ENCODE measurements around the gene MOB3B.

MOB3B gene

DNA sequence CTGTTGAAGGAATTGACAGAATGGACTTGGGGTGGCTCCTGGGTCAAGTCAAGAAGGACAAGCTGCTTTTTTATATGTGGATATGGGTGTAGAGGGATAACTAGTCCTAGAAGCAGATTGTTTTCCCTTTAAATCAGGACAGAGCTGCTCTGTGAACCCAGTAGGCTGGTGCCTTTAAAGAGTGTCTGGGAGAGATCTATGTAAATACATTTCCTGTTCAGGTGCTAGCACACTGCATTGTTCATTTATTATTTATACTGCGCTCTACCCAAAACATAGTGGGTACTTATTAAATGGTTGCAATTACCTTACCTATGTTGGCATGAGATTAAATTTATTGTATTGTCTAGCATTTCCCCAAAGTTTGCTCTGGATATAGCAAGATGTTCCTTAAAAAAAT is 146.1 kb downstream of the MOB3B start:
- H3K4me3 Mint-ChIP-seq: no peak overlapping the region

DNA sequence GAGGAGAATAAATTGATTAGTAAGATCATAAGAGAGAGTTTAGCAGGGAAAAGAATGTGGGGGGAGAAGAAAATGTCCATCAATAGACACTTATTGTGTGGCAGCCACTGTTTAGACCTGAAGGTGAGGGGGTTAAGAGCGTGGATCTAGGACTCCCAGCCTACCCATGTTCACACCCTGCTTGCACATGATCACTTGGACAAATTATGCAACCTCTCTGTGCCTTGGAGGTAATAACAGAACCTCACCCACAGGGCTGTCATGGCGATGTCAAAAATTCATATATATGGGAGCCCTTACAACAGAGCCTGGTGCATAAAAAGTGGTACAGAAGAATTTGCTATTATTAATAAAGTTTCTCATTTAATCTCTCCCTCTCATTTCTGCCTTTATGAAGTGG is 146.6 kb downstream of the MOB3B start:
- H3K27ac Mint-ChIP-seq: no peak overlapping the region

More for the DNA sequence above, 146.1 kb downstream of the MOB3B start:
- Mint-ChIP-seq H3K9me3 (no peaks in the 10 kb centered on the region), H3K27ac (no peak overlapping the region), H3K27me3 (no peaks in the 10 kb centered on the region), H3K36me3 (ENCODE audit: low read depth) (no peaks in the 10 kb centered on the region), H3K4me1 (ENCODE audit: low read depth) (peaks cover 27% of the 10 kb centered on the region)

DNA sequence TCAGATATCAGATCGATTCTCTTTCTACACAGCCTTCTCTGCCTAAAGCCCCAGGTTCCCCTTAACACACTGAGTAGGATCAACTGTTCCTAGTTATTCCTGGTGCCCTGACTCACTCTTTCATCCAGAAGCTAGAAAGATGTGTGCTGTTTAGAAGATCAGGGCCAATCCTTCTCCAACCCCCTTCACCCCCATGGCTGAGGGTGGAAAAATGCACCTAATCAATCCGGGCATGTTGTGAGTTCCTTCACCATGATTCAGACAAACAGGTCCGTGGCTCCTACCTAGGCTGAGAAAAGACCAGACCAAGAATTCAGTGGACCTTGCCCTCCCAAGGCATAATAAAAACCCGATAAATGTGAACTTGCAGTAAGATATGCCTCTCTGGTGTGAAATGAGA is 147.3 kb downstream of the MOB3B start:
- Mint-ChIP-seq H3K9me3 (no peaks in the 10 kb centered on the region), H3K4me1 (ENCODE audit: low read depth) (peaks cover 36% of the 10 kb centered on the region), H3K36me3 (ENCODE audit: low read depth) (no peaks in the 10 kb centered on the region), H3K27me3 (no peaks in the 10 kb centered on the region), H3K27ac (no peak overlapping the region), H3K4me3 (no peak overlapping the region)

More for the DNA sequence above, 146.6 kb downstream of the MOB3B start:
- Mint-ChIP-seq H3K4me3 (no peak overlapping the region), H3K27me3 (no peaks in the 10 kb centered on the region), H3K4me1 (ENCODE audit: low read depth) (peaks cover 32% of the 10 kb centered on the region), H3K36me3 (ENCODE audit: low read depth) (no peaks in the 10 kb centered on the region), H3K9me3 (no peaks in the 10 kb centered on the region)

DNA sequence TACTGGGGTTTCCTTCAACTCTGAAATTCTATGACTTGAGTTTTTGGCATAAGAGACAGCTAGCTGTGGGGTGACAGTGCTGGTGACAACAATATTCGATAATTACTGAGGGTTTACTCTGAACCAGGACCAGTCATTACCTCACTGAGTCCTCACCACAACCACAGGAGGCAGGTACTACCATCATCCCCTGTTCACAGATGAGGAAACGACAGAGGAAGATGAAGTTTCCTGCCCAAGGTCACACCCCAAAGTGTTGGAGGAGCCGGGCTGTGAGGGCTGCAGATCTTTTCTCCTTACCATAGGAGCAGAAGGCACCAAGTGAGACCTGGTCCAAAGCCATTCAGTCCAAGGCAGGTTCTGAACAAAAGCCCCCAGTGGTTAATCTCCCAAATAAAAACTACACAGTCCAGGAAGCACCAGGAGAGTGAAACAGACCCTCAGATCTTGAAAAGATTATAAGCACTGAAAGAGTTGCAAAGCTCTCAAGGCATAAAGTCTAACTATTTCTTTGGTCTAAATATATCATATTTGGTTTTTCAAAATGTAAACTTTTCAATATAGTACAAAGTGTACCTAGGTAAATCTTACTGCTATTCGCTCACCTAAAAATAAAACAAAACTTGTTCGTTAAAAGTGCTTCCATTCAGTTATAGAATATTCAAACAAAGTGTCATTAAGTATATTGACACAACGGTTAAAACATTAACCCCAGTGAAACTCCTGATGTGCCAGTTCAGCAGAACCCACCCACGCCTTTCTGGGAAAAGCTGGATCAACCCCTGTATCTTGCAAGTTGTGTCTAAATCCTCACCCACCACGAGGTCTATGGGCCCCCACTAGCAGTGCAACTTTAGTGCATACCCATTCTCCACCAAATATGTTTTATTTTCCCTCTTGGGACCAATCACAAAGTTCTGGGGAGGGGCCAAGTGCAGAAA is 150.0 kb downstream of the MOB3B start:
- Mint-ChIP-seq H3K4me3 (no peak overlapping the region), H3K27ac (no peak overlapping the region), H3K9me3 (no peaks in the 10 kb centered on the region), H3K4me1 (ENCODE audit: low read depth) (peaks cover 34% of the 10 kb centered on the region), H3K36me3 (ENCODE audit: low read depth) (no peaks in the 10 kb centered on the region), H3K27me3 (no peaks in the 10 kb centered on the region)

DNA sequence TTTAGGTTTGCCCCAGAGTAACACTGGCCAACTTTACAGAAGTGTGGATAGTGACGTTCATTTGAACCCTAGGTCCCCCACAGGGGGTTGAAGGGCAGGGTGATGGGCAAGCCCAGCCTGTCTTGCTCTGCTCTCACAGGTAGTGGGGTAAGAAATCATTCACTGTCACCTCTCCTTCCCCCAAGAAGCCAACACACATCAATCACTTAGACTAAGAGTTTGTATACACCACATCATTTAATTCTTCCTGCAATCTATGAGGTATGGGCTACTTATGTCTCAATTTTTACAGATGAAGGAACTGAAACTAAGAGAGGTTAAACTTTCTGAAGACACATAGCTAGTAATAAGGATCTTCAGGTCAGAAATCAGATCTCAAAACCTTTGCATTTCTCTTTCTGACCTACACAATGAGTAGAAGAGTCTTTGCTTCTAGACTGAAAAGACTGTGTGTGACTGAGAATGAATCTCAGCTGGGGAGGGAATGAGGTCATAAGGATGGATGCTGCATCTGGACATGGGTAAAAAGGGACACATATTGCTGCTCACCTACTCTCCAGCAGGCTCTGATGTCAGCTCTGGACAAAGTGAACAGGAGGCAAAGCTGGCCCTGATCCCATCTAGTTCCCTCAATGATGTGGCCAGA is 151.7 kb downstream of the MOB3B start:
- Mint-ChIP-seq H3K4me3 (no peak overlapping the region), H3K9me3 (no peaks in the 10 kb centered on the region), H3K36me3 (ENCODE audit: low read depth) (no peaks in the 10 kb centered on the region), H3K27me3 (no peaks in the 10 kb centered on the region), H3K4me1 (ENCODE audit: low read depth) (peaks cover 30% of the 10 kb centered on the region), H3K27ac (no peak overlapping the region)

DNA sequence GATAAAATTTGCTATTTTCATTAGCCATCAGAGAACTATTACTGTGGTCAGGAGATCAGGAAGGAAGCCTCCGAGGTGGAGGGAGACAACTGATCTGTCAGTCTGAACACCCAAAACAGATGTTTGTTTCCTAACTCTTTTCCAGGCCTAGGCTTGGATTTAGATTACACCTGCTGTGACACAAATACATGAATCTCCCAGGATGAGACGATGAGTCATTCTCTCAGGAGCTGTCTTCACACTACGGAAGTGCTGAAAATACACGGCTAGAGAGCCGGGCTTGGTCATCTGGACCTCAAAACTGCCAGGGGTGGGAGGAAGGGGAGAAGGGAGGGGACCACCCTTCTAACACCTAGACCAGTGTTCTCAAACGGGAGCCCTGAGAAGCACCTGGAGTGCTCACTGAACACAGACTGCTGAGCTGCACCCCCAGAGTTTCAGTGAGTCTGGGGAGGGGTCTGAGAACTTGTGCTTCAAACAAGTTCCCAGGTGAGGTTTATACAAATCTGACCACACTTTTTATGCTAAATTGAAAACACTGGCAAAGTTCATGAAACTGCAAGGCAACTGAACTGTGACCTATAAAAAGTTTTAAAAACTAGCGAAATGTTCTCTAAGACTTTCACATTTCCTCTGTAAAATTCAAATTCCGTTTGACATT is 152.3 kb downstream of the MOB3B start:
- H3K27me3 Mint-ChIP-seq: no peaks in the 10 kb centered on the region
- H3K4me1 Mint-ChIP-seq (ENCODE audit: low read depth): peaks cover 30% of the 10 kb centered on the region
- no peak overlapping the region for H3K27ac Mint-ChIP-seq
- H3K36me3 Mint-ChIP-seq (ENCODE audit: low read depth): no peaks in the 10 kb centered on the region
- H3K9me3 Mint-ChIP-seq: no peaks in the 10 kb centered on the region
- no peak overlapping the region for H3K4me3 Mint-ChIP-seq

DNA sequence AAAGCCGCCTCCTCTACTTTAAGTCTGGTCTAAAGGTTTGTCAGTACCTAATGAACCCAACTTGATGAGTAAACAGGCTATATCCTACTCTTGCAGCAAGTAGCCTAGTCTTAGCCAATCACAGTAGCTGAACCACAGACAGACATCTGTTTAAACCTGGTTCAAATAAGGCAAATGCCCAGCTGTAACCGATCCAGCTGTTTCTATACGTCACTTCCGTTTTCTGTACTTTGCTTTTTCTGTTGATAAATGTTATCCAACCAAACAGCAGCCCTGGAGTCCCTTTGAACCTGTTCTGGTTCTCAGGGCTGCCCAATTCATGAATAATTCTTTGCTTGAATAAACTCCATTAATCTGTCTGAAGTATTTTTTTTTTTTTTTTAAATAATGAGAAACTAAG is 155.8 kb downstream of the MOB3B start:
- H3K27ac Mint-ChIP-seq: no peak overlapping the region
- H3K4me3 Mint-ChIP-seq: no peak overlapping the region
- H3K9me3 Mint-ChIP-seq: no peaks in the 10 kb centered on the region
- H3K36me3 Mint-ChIP-seq (ENCODE audit: low read depth): no peaks in the 10 kb centered on the region
- H3K4me1 Mint-ChIP-seq (ENCODE audit: low read depth): peaks cover 28% of the 10 kb centered on the region
- no peaks in the 10 kb centered on the region for H3K27me3 Mint-ChIP-seq

DNA sequence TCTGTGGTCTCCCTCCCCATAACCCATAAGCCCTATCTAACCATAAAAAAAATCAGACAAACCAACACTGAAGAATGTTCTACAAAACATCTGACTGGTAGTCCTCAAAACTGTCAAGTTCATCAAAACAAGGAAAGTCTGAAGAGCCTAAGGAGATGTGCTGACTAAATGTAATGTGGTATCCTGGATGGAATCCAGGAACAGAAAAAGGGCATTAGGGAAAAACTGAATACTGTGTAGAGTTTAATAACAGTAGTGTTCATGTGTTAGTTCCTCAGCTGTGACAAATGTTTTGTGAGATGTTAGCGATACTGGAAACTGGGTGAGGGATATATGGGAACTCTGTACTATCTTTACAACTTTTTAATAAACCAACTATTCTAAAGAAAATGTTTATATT is 157.0 kb downstream of the MOB3B start:
- peaks cover 26% of the 10 kb centered on the region for H3K4me1 Mint-ChIP-seq (ENCODE audit: low read depth)
- H3K36me3 Mint-ChIP-seq (ENCODE audit: low read depth): no peaks in the 10 kb centered on the region

DNA sequence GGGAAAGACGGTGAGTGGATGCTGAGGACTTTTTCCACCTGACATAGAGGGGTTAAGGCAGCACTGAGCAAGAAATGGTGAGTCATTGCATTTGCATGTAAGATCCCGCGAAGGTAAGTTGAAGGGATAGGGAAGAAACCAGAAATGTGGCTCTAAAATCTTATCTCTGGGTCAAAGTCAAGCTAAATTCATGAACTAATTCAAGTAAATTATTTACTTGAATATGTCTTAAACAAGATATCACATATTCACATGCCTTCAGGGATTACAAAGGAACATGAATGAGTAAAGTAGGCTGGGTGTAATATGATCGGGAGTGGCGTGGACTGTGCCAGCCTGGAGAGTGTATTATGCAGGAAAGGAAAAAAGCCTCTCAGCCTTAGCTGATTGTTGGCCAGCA is 158.2 kb downstream of the MOB3B start:
- Mint-ChIP-seq H3K27ac (no peak overlapping the region), H3K36me3 (ENCODE audit: low read depth) (no peaks in the 10 kb centered on the region), H3K4me3 (no peak overlapping the region), H3K4me1 (ENCODE audit: low read depth) (peaks cover 34% of the 10 kb centered on the region), H3K9me3 (no peaks in the 10 kb centered on the region), H3K27me3 (peaks cover 6% of the 10 kb centered on the region)

More for the DNA sequence above, 157.0 kb downstream of the MOB3B start:
- Mint-ChIP-seq H3K4me3 (no peak overlapping the region), H3K27ac (no peak overlapping the region), H3K27me3 (peaks cover 6% of the 10 kb centered on the region), H3K9me3 (no peaks in the 10 kb centered on the region)

DNA sequence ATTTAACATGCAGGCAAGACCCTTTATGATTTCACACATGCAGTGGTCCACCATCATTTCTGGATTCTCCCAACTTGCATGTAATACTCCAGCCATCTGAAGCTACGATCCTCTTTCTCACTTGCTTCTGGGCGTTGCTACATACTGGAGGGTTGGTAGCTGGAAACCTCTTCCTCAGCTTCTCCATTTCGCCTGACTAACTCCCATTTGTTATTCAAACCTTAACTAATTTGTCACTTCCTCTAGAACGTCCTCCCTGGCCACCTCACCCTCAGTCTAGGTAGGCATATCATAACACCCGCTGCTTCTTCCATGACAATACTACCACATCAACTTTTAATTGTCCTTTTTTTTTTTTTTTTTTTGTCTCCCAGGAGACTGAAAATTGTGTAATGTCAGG is 160.0 kb downstream of the MOB3B start:
- Mint-ChIP-seq H3K27ac (no peak overlapping the region), H3K36me3 (ENCODE audit: low read depth) (no peaks in the 10 kb centered on the region), H3K4me3 (no peak overlapping the region), H3K4me1 (ENCODE audit: low read depth) (peaks cover 52% of the 10 kb centered on the region), H3K27me3 (peaks cover 6% of the 10 kb centered on the region), H3K9me3 (no peaks in the 10 kb centered on the region)

DNA sequence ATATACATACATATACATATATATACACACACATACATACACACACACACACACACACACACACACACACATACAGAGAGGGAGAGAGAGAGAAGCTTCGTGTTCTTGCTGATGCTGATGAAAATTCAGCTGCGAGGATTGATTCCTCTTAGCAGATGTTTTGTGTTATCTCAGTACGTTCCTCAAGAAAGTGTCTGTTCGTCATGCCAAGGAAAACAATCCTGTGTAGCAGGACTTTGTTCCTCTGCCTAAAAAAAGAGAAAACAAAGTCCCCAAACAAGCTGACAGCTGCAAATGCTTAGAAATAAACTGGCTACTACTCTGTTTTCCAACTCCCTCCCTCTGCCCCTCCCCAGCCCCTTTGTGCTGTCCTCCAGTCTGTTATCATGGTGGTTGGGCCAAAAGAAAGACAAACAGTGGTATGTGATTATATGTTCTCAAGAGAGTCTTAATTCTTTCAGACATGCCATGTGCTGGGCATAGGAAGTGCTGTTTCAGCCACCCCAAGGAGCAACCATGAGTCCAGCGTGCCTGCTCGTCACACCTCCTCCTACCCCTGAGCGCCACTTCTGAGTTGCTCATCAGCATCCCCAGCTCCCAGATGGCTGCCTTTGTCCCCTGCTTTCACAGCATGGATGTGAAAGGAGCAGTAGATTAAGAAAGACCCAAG is 161.2 kb downstream of the MOB3B start:
- Mint-ChIP-seq H3K4me3 (no peak overlapping the region), H3K27me3 (peaks cover 6% of the 10 kb centered on the region), H3K9me3 (no peaks in the 10 kb centered on the region), H3K4me1 (ENCODE audit: low read depth) (peaks cover 52% of the 10 kb centered on the region), H3K27ac (peak overlapping the region; percentile 7), H3K36me3 (ENCODE audit: low read depth) (no peaks in the 10 kb centered on the region)

DNA sequence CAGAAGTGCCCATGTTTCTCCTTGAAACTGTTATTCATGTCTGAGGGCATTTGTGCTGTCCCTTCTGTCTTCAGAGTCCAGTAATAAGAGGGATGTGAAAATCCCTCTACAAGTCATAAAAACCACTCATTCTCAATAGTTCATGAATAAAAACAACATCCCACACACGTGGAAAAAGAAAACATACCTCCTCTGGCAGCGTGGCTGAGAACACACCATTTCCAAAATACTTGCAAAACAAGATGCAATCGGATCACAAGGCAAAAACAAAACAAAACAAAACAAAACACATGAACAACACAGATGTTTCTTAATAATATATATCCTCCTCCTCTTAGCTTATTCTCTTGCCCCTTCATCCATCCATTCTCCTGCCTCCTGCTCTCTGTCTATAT is 161.7 kb downstream of the MOB3B start:
- H3K27ac Mint-ChIP-seq: peak overlapping the region; percentile 7
- no peaks in the 10 kb centered on the region for H3K9me3 Mint-ChIP-seq
- no peak overlapping the region for H3K4me3 Mint-ChIP-seq
- peaks cover 52% of the 10 kb centered on the region for H3K4me1 Mint-ChIP-seq (ENCODE audit: low read depth)
- H3K27me3 Mint-ChIP-seq: peaks cover 6% of the 10 kb centered on the region
- no peaks in the 10 kb centered on the region for H3K36me3 Mint-ChIP-seq (ENCODE audit: low read depth)

DNA sequence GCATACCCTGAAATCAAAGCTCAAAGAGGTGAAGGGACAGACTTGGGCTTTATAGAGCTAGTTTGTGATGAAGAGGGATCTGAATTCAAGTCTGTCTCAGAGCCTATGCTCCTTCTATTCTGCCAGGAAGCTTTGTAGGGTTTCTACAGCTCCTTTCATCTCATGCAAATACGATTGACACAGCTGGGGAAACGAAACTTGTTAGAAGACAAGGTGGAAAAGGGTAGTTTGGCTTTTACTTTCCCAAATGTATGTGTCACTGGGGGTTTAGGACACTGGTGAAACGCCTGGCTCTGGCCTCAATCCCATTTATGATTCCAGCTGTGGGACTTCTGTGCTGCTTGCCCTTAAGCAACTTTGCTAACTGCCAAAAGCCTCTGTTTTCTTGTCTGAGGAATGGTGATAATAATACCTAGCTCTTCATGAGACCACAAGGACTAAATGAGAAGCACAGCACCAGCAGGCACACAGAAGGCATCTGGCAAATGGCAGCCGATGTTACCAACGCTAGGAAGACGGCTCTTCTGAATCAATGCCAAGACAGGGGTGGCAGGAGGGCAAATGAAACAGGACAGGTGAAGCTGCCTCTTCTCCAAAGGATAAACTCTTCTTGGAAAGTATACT is 162.3 kb downstream of the MOB3B start:
- Mint-ChIP-seq H3K27ac (peak overlapping the region; percentile 64), H3K4me3 (peak overlapping the region; percentile 57), H3K27me3 (peaks cover 6% of the 10 kb centered on the region), H3K9me3 (no peaks in the 10 kb centered on the region), H3K4me1 (ENCODE audit: low read depth) (peaks cover 52% of the 10 kb centered on the region), H3K36me3 (ENCODE audit: low read depth) (no peaks in the 10 kb centered on the region)

DNA sequence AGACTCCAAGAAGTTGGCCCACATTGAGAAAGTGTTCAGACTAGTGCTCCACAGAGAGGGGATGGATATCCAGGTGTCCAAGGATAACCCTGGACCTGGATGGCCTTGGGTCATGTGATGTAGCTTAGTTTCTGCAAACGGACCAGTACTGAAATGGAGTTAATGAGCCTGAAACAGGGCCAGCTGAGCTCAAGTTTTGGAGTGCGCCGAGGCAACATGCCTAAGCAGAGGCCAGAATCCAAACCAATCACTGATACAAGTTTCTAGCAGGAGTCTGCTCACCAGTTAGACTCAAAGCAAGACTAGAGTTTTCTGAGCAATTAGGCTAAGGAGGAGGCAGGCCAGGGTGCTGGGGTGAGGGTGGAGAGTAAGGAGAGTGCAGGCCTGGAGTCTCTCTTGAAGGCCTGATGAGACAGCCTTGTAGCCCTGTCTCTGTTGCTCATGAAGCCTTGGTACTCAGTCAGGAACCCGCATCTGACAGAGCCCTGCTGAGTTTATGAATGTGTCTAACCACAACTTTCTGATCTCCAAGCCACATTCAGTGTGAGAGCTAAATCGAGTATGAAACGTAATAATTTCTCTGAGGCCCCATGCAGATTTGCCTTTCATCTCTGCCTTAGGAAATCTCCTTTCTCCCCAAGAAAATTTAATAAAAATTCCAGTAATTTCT is 163.8 kb downstream of the MOB3B start:
- H3K4me3 Mint-ChIP-seq: peak overlapping the region; percentile 17
- H3K27me3 Mint-ChIP-seq: peaks cover 6% of the 10 kb centered on the region
- H3K27ac Mint-ChIP-seq: peak overlapping the region; percentile 64
- H3K9me3 Mint-ChIP-seq: no peaks in the 10 kb centered on the region
- no peaks in the 10 kb centered on the region for H3K36me3 Mint-ChIP-seq (ENCODE audit: low read depth)
- peaks cover 48% of the 10 kb centered on the region for H3K4me1 Mint-ChIP-seq (ENCODE audit: low read depth)

Data from stimulated activated naive CD8-positive, alpha-beta T cell treated with anti-CD3 and anti-CD28 coated beads, Interleukin-15, Interleukin-2, amounts not matched to agents 100 ng/mL and 50 ng/mL, for 24 hours (primary cell).